KBM-7 (cell line): Measurements from ENCODE around the gene ACRBP.
"Not testable (repeated sequence)": the region's sequence is repeated elsewhere in the genome, so short reads cannot be mapped to it uniquely, and the experiment has no call there.

Experiments
- DNase-seq: peaks from one replicate; pipeline ENCODE4 v3.0.0-alpha.2; 2015
- in situ Hi-C: fragments of 300-500 bp; cut with MboI; formaldehyde crosslinking; loops from 2 replicates; pipeline ENCODE4 v1.14.3; 2020; ENCODE audit warnings: low sequenced_read_pairs, low pct_unique_long_range_greater_than_20kb, mixed read lengths

ACRBP gene

GRCh38 chr12:6602526-6602925 lies 44.7 kb downstream of the ACRBP start:
- in situ Hi-C loops, result no loop called here
- no peak for DNase-seq

GRCh38 chr12:6595673-6596072 lies 51.6 kb downstream of the ACRBP start:
- DNase-seq, in situ Hi-C loops: not testable (repeated sequence)

- in situ Hi-C loops, result no loop called here
- DNase-seq, result no peak
Observed at GRCh38 chr12:6592087-6592486, 55.1 kb downstream of the ACRBP start.
